T-helper 1 cell treated with Interleukin-12 subunit alpha and Interleukin-12 subunit beta and Interleukin-4 antibody, amounts not matched to agents 30 ng/mL and 1 ng/mL, for 36 hours (primary cell): ENCODE measurements around the gene OR51A7. TPM values are rescaled to one million over a fixed set of nuclear protein-coding genes. Genes with fewer than 3 reads are reported as not detected.
"Not testable (repeated sequence)": the region's sequence is repeated elsewhere in the genome, so short reads cannot be mapped to it uniquely, and the experiment has no call there.

Source experiments
- intact Hi-C: fragments of 100-400 bp; cut with micrococcal nuclease; formaldehyde crosslinking; loops from one replicate; pipeline ENCODE4 v1.15.1; 2024
- total RNA-seq: library from RNA; stranded (reverse); gene quantifications from 2 replicates; pipeline ENCODE4 v1.2.3, GENCODE V29; 2022

Gene OR51A7
- not detected in 2 replicates for total RNA-seq

GRCh38 chr11:4903484-4903883, at the start of gene OR51A7:
Gene OR51A7 (plus strand): TSS chr11:4903783. CDS start chr11:4907370, 3,587 bp downstream.
- intact Hi-C loops: no loop called here

GRCh38 chr11:4854286-4854685, 49.3 kb upstream of the OR51A7 start:
- intact Hi-C loops: not testable (repeated sequence)

GRCh38 chr11:4862447-4863236, 40.9 kb upstream of the OR51A7 start:
- intact Hi-C loops: no loop called here

GRCh38 chr11:4863876-4864275, 39.7 kb upstream of the OR51A7 start:
- intact Hi-C loops: no loop called here

- intact Hi-C loops: no loop called here
Observed at GRCh38 chr11:4865855-4866254, 37.7 kb upstream of the OR51A7 start.

GRCh38 chr11:4881188-4881587, 22.4 kb upstream of the OR51A7 start:
- intact Hi-C loops: no loop called here

- intact Hi-C loops: no loop called here
Observed at GRCh38 chr11:4881860-4882500, 21.6 kb upstream of the OR51A7 start, which contains the start of gene OR51T1. Gene OR51T1 (plus strand): TSS chr11:4881900. CDS start chr11:4881900, 0 bp downstream.

GRCh38 chr11:4882543-4882942, 21.0 kb upstream of the OR51A7 start:
- intact Hi-C loops: no loop called here

GRCh38 chr11:4884361-4884760, 19.2 kb upstream of the OR51A7 start:
- intact Hi-C loops: no loop called here

GRCh38 chr11:4886186-4886585, 17.4 kb upstream of the OR51A7 start:
- intact Hi-C loops: no loop called here

- intact Hi-C loops: no loop called here
Observed at GRCh38 chr11:4887591-4887990, 16.0 kb upstream of the OR51A7 start.

GRCh38 chr11:4890279-4890678, 13.3 kb upstream of the OR51A7 start:
- intact Hi-C loops: no loop called here

GRCh38 chr11:4891996-4892640, 11.5 kb upstream of the OR51A7 start:
- intact Hi-C loops: no loop called here

GRCh38 chr11:4916581-4916980, 13.0 kb downstream of the OR51A7 start:
- intact Hi-C loops: no loop called here

- intact Hi-C loops: no loop called here
Observed at GRCh38 chr11:4919250-4919649, 15.7 kb downstream of the OR51A7 start, which contains the start of gene OR51G2. Gene OR51G2 (minus strand): TSS chr11:4919350. CDS start chr11:4915663, 3,687 bp downstream.

- intact Hi-C loops: no loop called here
Observed at GRCh38 chr11:4921796-4922195, 18.2 kb downstream of the OR51A7 start.

GRCh38 chr11:4922304-4922703, 18.7 kb downstream of the OR51A7 start:
- intact Hi-C loops: no loop called here

- intact Hi-C loops: no loop called here
Observed at GRCh38 chr11:4924239-4924638, 20.7 kb downstream of the OR51A7 start, which contains the start of gene OR51G1. Gene OR51G1 (minus strand): TSS chr11:4924339. CDS start chr11:4924339, 0 bp downstream.

- intact Hi-C loops: no loop called here
Observed at GRCh38 chr11:4926608-4927007, 23.0 kb downstream of the OR51A7 start.

- intact Hi-C loops: no loop called here
Observed at GRCh38 chr11:4932751-4933150, 29.2 kb downstream of the OR51A7 start.

- intact Hi-C loops: no loop called here
Observed at GRCh38 chr11:4936745-4937144, 33.2 kb downstream of the OR51A7 start.

- intact Hi-C loops: no loop called here
Observed at GRCh38 chr11:4947505-4947904, 43.9 kb downstream of the OR51A7 start, which contains the start of gene OR51A4. Gene OR51A4 (minus strand): TSS chr11:4947605. CDS start chr11:4947100, 505 bp downstream.
